Right lung (tissue), 5 donors: ENCODE measurements around the gene CD63. TPM values are rescaled to one million over a fixed set of nuclear protein-coding genes. Genes with fewer than 3 reads are reported as not detected.

ENCODE experiments used
- DNase-seq, 2 donors: peaks; one replicate each; pipeline ENCODE4 v3.0.0-alpha.2; 2013
- polyA plus RNA-seq, 5 donors: library from polyadenylated mRNA; unstranded; fragments of 120-200 nt; gene quantifications; one replicate each; pipeline versions ENCODE4 v1.2.1 to v1.2.3, GENCODE V29; 2013; ENCODE audit warnings: inconsistent platforms in 1 of 5, low replicate concordance in 1 of 5; ENCODE audit not compliant: insufficient read length in 5 of 5, insufficient read depth in 1 of 5

Gene CD63
- polyA plus RNA-seq, 5 donors = 547 to 835 (median 722) TPM

DNA sequence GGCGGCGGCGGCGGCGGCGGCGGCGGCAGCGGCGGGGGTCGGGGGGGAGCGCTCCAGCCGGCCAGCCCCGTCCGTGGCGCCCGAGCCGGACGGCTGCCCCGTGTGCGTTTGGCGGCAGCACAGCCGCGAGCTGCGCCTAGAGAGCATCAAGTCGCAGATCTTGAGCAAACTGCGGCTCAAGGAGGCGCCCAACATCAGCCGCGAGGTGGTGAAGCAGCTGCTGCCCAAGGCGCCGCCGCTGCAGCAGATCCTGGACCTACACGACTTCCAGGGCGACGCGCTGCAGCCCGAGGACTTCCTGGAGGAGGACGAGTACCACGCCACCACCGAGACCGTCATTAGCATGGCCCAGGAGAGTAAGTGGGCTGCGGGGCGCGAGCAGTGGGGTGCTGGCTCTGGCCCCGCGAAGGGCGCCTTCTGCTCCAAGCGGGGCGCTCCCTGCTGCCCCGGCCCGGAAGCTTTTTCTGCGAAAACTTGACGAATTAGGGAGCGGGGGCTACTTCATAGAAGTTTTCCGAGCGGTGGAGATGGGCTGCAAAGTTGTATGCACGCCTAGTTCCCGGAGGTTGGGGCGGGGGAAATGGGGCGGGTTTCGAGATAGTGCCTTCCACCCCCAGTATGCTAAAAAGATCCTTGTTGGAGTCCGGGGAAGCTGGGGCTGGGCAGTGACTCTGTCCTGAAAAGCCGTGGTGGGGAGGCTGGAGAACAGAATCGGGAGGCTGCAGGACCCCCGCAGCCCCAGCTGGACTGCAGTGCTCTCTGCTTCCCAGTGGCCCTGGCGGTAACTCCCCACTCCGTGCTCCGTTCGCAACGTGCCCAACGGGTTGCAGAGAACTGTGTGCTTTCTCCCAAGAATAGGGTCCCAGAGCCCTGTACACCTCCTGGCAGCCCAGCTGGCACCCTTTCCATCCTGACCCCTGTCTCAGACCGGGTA, 14.9 kb upstream of the CD63 start:
- DNase-seq = peak; percentile 55 to 60

DNA sequence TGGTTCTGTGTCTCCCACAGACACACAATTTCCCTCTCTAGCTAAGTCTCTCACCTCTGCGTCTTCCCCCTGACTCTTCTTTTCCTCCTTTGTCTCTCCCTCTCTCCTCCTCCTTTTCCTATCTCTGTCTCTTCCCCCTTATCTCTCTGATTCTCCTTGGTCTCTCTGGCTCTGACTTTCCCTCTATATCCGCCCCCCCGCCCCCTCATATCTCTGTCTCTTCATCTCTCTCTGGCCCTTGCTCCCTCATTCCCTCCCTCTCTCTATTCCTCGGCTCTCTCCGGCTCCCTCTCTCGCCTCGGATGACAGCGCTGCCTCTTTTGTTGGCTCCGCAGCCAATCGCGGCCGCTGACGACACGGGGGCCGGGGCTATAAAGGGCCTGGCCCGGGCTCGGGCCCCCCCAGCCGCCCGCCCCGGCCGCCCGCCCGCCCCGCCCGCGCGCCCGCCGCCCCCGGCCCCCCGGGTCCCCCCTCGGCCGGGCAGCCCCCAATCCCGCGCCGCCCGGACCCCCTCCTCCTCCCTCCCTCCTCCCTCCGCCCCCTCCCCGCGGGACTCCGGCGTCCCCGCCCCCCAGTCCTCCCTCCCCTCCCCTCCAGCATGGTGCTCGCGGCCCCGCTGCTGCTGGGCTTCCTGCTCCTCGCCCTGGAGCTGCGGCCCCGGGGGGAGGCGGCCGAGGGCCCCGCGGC, 14.1 kb upstream of the CD63 start, which contains the start of gene GDF11:
TSS of gene GDF11 (plus strand) at position 404 of the 687 bp plus-strand sequence. CDS start at position 599, 195 bp downstream.
- DNase-seq = peak; percentile 86 to 87

DNA sequence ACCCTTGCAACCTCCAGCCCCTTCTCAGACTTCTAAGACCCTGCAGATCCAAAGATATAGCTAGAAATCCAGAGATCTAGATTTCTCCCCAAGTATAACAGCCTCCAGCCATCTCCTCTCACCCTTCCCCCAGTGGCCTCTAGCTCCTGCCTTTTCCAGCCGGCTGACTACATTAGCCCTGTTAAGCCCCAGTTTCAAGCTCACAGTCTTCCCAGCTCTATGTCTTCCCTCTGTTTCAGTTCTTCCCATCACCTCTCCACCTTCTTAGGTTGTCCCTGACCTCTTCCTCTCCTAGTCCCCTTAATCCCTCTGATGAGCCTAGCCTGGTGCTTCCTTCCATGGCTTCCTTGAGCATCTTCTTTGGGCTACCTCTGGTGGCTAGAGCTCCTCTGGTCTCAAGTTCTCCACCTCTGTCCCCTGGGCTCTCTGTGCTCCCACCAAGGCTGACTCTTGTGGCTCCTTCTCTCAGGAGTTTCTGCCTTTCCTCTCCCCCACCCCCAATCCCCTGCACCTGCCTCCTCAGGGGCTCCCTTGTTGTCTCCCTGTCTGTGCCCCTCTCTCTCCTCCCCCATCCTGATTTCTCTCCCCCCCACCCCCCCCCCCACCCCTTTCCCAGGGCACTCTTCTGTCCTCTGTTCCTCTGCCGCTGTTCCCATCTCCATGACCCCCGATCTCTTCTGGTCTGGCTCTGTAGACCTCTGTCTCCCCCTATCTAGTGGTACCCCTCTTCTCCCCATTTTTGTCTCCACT, 13.3 kb upstream of the CD63 start:
- DNase-seq = no peak

DNA sequence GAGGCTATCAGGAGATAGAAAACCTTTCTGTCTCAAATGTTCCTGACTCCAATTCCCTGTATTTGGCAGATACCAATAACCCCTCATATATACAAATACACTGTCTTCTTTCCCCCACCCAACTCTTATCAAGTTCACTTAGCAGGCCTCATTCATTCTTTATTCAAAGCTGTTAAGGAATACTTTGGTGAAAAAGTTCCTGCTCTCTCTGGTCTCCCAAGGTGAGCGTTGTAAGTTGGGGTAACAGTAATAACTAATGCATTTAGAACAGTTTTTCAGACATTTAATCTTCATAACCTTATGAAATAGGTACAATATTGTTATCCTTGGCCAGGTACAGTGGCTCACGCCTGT, 10.2 kb upstream of the CD63 start:
- no peak for DNase-seq

DNA sequence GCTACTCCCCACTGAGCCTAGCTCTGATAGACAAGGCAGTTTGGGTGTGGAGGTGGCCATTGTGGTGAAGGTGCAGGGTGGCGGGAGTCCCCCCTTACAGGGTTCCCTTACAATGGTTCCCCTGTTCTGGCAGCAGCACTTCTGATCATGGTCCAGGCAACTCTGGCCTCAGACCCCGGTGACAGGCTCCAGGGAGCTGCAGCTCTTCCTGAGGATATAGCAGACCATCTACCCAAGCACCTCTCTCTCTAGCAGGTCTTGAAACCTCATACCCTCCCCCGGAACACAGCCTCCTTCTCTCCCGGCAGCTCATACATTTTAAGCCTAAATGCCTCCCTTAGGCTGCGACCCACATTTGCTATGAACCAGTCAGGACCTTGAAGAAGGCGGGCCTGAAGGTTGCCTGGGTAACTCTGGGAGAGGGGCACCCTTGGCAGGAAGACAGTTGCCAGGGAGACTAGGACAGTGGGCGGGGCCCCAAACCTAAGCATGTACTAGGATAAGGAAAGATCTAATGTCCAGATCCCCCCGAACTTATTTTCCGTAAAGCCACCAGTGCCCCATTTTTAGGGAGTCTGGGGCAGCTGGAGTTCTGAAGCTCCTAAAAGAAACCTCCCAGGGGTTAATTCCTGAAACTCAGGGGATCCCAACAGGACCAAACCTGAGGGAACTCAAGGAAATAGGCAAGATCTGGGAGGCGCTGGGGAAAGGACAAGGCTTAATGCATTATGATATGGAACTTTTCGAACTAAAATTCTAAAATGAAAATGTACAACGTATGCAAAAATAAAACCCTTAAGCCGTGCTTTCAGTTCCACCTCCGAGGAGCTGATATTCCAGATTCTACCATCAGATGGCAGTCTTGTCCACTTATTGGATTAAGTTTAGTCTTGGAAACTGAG, 9.6 kb upstream of the CD63 start:
- DNase-seq = peak; percentile 88 to 89

DNA sequence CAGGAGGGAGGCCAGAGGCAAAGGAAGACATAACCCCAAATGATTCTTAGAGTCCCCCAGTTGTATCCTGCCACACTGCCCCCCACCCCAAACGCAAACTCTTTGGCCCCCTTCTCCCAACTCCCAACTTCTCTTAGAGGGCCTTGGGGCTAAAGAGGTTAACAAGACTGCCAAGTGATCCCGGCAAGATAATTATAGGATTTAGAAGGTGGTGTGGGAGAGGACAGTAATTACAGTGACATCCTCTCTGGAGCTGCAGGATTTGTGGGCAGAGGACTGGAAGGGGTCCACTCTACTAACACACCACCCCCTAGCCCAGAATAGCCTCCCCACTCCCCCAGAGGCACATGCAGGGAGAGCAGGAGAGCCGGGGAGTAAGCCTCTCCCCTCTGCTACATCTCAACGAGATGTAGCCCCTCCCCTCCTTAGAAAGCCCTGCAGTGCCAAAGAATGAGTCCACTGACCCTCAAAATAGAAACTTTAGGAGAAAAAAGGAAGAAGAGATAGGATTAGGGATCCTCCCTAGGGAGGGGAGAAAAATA, 8.8 kb upstream of the CD63 start:
- DNase-seq = peak in 1 of 2 donors; percentile 38

DNA sequence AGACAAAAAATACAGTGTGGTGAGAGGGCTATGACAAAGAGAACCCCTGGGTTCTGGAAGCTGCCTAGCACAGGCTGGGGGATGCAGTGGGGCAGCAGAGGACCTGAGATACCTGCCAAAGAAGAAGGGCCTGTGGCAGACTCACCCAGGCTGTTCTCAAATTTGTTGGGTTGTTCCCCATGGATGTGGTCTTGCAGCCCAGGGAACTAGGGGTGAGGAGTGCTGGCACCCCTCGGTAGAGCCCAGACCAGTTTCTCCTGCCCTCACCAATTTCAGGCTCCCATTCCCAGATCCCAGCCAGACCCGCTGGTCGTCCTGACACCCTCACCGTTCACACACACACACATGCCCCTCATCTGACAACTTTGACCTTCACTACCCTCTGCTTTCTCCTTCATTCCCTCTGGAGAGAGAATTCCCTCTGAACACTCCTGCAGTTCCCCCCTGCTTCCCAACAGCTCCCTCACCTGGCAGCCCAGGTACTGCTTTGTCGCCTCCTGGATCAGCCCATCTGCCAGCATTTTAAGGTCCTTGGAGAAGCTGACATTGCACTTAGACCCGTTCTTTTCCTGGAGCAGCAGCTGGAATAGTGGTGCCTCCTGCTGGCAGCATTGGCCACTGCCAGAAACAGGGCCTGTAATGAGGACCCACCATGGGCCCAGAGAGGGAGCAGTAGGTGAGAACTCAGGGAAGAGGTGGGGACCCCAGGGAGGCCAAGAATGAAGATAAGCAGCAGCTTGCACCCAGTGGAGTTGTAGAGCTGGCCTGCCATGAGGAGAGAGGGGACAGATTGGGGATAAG, 8.2 kb upstream of the CD63 start:
- DNase-seq = peak; percentile 47 to 54

DNA sequence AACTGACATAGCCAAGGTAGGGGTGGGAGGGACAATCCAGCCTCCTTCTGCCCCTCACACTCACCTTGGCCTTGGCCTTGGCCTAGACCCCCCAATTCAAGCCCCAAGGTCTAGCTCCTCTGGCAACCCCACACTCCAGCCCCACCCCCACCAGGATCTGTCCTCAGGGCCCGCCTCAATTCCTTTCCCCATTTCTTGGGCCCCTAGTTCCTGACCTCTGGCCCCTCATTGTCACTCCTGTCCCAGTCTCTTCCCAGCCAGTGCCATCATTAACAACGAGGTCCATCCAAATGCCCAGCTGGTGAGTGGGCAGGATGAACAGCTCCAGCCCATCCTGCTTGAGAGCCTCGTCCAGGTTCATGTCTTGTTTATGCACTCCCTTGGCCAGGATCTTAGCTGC, 7.3 kb upstream of the CD63 start:
- DNase-seq = no peak

DNA sequence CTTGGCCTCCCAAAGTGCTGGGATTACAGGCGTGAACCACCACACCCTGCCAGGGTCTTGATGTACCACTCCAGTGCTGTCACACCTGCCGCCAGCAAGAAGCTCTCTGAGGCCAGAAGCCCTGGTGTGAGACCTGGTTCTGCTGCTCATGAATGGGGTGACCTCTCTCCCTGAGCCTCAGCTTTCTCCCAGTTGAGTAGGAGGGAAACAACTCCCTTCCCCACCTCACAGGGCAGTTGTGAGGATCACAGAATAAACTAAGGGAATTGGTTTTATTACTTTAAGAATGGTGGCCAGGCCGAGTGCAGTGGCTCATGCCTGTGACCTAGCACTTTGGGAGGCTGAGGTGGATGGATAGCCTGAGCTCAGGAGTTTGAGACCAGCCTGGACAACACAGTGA, 5.8 kb upstream of the CD63 start:
- DNase-seq = no peak

DNA sequence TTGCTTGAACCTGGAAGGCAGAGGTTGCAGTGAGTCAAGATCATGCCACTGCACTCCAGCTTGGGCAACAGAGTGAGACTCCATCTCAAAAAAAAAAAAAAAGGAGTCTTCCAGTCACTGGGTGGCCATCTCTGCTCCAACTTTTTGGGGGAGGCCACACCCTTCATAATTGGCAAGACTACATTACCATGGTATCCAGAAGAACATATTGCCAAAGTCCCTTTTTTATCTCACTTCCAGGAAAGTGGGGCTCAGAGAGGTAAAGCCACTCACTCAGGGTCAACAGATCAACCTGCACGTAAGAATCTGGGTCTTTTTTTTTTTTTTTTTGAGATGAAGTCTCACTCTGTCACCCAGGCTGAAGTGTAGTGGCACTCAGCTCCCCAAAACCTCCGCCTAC, 5.0 kb upstream of the CD63 start:
- no peak for DNase-seq

DNA sequence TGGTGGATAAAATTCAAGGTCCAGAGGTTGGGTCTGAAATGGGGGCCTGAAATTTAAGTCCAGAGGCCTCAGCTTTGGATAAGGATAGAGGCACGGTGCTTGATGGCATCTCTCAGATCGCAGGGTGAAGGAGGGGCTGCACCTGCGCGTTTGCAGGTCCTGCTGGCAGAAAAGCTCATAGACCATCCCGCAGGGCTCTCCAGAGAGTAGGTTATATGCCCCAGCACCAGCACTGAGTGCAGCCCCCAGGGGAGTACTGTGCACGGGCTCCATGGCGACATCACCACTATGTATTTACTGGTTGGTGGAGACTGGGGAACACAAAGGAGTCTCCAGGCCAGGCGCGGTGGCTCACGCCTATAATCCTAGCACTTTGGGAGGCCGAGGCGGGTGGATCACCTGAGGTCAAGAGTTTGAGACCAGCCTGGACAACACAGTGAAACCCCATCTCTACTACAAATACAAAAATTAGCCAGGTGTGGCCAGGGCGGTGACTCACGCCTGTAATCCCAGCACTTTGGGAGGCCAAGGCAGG, 4.3 kb upstream of the CD63 start:
- no peak for DNase-seq

DNA sequence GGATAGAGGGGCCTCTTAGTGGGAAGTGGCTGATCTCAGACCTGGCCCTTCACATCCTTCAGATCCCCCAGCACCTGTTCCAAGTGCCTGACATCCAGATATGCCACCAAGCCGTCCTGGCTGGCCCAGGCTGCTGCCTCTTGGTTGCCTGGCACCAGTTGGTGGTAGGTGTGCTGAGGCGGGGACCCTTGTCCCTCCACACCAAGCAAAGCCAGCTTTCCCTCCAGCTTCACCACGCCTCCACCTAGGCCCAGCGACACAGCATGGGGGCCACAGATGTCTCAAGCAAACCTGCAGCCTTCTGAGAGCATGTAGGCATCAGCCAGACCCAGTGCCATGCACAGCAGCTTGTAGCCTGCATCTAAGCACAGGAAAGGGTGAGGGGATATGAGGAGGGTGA, 3.5 kb upstream of the CD63 start:
- DNase-seq = no peak

DNA sequence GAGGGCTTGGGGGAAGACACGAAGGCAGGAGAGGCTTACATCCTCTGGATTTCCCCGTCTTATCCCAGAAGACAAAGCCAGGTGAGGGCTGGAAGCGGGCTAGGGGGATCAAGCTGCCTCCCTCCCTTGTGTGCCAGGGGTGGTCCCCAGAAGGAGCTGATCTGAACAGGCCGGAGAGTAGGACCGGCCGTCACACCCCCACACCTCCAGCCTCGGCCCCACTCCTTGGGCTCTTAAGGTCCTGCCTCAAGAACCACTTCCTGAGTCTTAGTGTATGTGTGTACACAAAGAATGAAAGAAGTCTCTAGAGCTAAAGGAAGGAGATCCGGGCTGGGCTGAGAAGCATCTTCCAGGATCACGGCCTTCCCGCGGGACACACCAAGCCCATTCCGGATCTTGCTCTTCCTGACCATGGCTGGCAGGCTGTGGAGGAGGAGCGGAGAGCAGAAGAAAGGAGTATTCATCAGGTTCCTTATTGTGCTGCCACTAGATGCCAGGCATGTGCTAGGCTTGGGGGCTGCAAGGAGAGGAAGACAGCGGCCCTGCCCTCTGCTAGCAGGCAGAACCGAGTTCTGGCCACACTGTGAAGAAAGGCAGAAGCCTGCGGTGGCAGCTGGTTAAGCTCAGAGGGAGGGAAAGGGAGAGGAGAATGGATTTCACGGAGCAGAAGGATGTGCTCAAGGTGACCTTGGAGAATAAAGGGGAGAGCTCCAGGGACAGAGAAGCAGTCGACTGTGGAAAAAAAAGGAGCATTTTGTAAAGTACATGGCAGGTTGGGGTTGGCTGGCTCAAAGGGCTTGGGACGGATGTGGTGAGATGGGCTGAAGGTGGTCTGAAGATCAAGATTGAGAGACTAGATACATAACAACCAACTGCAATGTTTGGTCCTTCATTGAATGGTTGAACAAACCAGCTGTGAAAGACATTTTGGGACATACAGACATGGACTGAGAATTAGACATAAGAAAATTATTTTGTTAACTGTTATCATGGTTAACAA, 1.3 kb upstream of the CD63 start:
- peak in 1 of 2 donors; percentile 59 for DNase-seq

DNA sequence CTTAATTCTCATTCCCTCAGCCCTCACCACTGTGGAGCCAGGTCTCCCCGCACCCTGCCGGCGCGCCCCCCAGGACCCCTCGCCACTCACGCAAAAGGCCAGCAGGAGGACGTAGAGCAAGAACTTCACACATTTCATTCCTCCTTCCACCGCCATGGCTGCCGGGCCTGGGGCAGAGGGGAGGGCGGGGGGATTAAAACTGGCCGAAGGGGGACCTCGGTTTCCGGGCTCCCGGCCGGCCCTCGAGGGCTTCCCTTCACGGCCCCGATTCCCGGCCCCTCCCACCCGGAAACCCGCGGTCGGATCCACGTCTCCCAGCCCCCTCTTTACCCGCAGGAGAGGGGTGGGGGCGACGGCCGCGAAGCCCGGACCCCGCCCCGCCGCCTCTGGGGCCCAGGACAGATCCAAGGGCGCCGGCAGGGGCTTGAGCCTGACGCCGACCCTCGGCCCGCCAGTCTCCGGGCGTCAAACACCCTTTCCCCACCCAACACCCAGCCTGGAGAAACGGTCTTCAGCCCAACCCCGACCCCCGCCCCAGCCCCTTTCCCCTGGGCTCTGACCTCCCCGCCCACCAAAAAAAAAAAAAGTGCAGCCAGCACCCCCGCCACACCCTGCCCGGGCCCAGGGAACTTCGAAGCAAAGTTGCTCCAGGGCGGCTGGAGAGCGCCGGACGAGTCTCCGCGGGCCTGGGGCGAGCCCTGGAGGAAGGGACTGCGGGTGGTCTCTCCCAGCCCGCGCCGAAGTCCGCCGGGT, 447 bp downstream of the CD63 start:
- peak; percentile 79 to 84 for DNase-seq

DNA sequence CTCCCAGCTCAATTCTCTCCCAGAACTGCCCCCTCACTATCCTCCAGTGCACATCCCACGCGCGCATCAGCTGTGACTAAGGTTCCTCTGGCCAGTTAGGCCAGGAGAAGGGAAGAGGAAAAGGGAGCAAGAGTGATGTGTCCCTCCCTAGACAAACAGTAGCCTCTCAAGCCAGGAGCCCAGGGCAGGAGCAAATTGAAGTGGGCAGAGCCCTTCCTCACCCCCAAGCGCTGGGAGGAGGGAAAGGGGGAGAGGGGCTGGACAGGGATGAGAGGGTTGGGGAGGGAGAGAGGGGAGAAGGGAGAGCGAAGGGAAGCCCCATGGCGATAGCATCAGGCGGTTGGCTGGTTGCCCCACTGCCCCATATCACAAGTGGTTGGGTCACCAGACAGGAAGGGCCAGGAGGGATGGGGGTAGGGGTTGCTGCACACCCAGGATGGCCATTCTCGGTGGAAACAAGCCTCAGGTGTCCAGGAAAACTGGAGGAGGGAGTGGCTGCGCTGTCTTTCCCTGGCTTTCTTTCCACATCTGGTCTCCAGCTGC, 1.1 kb downstream of the CD63 start:
- DNase-seq = peak in 1 of 2 donors; percentile 38

DNA sequence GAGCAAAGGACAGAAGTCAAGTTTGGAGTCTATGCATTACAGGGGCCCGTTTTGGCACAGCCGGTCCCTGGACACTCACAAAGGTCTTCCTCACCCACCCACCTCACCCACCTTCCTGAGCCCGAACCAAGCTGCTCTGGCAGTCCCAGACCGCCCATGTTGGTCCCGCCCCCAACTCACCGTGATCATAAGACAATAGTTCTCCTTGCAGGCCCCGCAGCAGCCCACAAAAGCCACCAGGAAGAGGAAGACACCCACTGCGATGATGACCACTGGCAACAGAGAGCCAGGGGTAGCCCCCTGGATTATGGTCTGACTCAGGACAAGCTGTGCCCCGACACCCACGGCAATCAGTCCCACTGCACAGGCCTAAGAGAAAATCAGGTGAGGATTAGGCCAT, 1.8 kb downstream of the CD63 start:
- no peak for DNase-seq

DNA sequence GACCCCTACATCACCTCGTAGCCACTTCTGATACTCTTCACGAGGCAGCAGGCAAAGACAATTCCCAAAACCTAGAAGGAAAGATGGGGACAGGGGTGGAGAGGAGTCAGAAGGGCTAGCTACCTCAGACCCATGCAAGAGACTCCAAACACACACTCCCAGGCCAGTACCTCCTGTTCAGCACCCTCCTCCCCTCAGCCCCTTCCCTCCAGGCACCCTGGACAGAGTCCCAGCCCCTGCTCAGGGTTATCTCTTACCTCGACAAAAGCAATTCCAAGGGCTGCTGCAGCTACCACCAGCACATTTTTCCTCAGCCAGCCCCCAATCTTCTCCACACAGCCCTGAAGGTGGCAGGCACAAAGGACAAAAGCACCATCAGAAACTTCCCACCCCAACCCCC, 3.3 kb downstream of the CD63 start:
- DNase-seq = no peak
